NB4 (cell line): ENCODE data around the gene MOGAT3.

Source experiments
- DNase-seq: peaks from one replicate; pipeline ENCODE4 v3.0.0; 2010; ENCODE audit warnings: low read depth
- H3K4me3 ChIP-seq: one replicate; pipeline ENCODE4 v1.5.1; 2011; ENCODE audit warnings: mild to moderate bottlenecking, low read depth, low read length, moderate library complexity
- CTCF ChIP-seq: IDR thresholded peaks from one replicate; pipeline ENCODE4 v1.5.1; 2012; ENCODE audit warnings: low read depth, low read length
- MAX ChIP-seq: IDR thresholded peaks from 2 replicates; pipeline ENCODE4 v1.6.1; 2011; ENCODE audit warnings: low read depth, low read length
- MYC ChIP-seq: IDR thresholded peaks from 2 replicates; pipeline ENCODE4 v1.6.1; 2011; ENCODE audit warnings: low read depth, low read length
- POLR2A ChIP-seq: IDR thresholded peaks from 2 replicates; pipeline ENCODE4 v1.6.1; 2011; ENCODE audit warnings: mild to moderate bottlenecking; ENCODE audit not compliant: insufficient read length; ENCODE audit errors: extremely low read depth

The MOGAT3 gene

GRCh38 chr7:101156866-101157589 lies 43.8 kb downstream of the MOGAT3 start:
- DNase-seq: no peak
- H3K4me3 ChIP-seq: no peak overlapping the region
- TF ChIP-seq CTCF (no peak), MYC (no peak), POLR2A (no peak), MAX (no peak)

GRCh38 chr7:101156277-101156676 lies 44.6 kb downstream of the MOGAT3 start:
- DNase-seq: no peak
- TF ChIP-seq MYC (no peak), CTCF (peak; percentile 28), MAX (no peak), POLR2A (no peak)
- no peak overlapping the region for H3K4me3 ChIP-seq

- TF ChIP-seq CTCF (no peak), POLR2A (no peak)
- peak overlapping the region; percentile 69 for H3K4me3 ChIP-seq
Observed at GRCh38 chr7:101155303-101155702, 45.5 kb downstream of the MOGAT3 start.

GRCh38 chr7:101154693-101155102 lies 46.1 kb downstream of the MOGAT3 start:
- TF ChIP-seq MAX (no peak), CTCF (no peak), MYC (no peak), POLR2A (no peak)
- DNase-seq: no peak
- peak overlapping the region; percentile 69 for H3K4me3 ChIP-seq

More at GRCh38 chr7:101155303-101155702, 45.5 kb downstream of the MOGAT3 start:
- no peak for DNase-seq

GRCh38 chr7:101153969-101154692 lies 46.7 kb downstream of the MOGAT3 start, which contains the start of gene AP1S1:
AP1S1 (plus strand) TSS chr7:101154476; CDS start chr7:101154515, 39 bp downstream.
- peak; percentile 96 for DNase-seq
- TF ChIP-seq CTCF: no peak
- no peak; the same call in 1 of the 2 replicates for TF ChIP-seq MAX
- no peak for TF ChIP-seq POLR2A
- TF ChIP-seq MYC: no peak
- H3K4me3 ChIP-seq: peak within 1 kb of the TSS; percentile 69
